HG03575 (cell line): ENCODE results near the gene KRTAP5-5.
"Not testable (repeated sequence)": the region's sequence is repeated elsewhere in the genome, so short reads cannot be mapped to it uniquely, and the experiment has no call there.

ENCODE experiments used
- ATAC-seq: cut with Tn5 transposase; IDR thresholded peaks from one replicate; pipeline ENCODE4 v1.9.1; 2021; ENCODE audit not compliant: unreplicated experiment, insufficient number of reproducible peaks, low FRiP score; ENCODE audit errors: extremely low read depth

Gene KRTAP5-5

DNA sequence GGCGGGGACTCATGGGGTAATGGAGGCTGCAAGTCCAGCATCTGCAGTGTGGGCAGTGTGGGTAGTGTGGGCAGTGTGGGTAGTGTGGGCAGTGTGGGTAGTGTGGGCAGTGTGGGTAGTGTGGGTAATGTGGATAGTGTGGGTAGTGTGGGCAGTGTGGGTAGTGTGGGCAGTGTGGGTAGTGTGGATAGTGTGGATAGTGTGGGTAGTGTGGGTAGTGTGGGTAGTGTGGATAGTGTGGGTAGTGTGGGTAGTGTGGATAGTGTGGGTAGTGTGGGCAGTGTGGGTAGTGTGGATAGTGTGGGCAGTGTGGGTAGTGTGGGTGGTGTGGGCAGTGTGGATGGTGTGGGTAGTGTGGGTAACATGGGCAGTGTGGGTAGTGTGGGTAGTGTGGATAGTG is 40.9 kb downstream of the KRTAP5-5 start:
- ATAC-seq: not testable (repeated sequence)

DNA sequence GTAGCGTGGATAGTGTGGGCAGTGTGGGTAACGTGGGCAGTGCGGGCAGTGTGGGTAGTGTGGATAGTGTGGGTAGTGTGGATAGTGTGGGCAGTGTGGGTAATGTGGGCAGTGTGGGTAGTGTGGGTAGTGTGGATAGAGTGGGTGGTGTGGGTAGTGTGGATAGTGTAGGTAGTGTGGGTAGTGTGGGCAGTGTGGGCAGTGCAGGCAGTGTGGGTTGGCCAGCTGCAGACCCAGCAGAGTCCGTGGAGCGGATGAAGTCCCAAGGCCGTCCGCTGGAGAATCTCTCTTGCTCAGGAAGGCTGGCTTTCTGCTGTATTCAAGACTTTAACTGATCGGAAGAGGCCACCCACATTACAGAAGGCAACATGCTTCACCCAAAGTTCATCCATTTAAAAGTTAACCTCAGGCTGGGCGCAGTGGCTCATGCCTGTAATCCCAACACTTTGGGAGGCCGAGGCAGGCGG is 41.4 kb downstream of the KRTAP5-5 start:
- no peak for ATAC-seq

DNA sequence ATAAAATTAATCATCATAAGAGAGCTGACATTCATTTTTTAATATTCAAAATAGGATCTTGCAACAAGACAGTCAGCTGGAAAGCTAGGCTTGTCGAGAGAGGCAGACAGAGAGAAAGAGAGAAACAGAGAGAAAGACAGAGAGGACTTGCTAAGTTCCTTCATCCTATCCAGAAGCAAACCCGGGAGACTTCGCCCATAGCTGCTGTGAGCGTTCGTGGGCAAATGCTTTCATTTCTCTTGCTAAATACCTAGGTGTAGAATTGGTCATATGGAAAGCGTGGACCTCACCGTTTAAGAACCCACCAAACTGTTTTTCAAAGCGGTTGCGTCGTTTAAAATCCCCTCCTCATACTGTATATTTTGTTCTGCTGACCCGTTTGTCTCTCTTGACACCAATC is 42.1 kb downstream of the KRTAP5-5 start:
- no peak for ATAC-seq

DNA sequence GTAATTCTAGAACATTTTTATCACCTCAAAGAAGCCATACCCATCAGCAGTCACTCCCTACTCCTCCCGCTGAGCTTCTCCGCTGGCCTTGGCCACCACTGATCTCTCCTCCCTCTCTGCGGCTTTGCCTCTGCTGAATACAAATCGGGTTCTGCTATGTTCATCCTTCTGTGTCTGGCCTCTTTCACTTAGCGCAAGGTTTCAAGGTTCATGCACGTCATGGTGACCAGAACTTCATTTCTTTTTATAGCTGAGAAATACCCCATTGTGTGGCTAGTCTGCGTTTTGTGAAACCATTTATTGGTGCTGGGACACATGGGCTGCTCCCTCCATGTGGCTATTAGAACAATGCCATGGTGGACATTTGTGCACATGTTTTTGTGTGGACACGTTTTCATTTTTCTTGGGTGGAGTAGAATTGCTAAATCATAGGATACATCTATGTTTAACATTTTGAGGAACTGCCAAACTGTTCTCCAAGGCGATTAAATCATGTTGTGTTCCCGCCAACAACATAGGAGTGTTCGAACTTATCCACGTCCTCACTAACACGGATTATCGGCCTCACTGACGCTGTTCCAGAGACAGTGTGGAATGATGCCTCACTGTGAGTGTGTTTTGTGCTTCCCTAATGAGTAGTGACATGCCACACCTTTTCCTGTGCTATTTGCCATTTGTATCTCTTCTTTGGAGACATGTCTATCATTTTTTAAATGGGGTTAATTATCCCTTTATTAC is 43.2 kb downstream of the KRTAP5-5 start:
- ATAC-seq: no peak

DNA sequence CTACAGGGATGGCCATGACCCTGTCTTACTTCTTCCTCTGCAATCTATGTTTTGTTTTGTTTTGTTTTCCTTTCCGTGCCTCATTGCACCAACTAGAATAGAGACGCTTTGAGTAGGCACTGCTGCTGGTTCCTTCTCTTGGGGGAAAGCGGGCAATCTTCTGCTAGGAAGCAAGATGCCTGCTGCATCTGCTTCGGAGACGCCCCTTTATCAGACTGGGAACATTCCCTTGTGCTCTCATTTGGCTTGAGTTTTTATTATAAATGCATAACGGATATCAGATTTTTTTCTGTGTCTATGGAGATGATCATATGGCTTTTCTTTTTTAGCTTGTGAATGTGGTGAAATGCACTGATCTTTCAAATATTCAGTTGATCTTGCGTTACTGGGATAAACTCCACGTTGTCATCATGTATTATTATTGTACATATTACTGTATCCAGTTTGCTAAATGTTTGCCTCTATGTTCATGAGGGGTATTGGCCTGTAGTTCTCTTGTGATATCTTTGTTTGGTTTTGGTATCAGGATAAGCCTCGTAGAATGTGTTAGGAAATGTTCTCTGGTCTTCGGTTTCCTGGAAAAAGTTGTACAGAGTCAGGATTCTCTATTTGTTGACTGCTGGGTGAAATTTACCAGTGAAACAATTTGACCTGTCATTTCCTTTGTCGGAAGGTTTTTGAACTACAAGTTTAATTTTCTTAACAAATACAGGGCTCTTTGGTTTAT is 44.0 kb downstream of the KRTAP5-5 start:
- no peak for ATAC-seq

DNA sequence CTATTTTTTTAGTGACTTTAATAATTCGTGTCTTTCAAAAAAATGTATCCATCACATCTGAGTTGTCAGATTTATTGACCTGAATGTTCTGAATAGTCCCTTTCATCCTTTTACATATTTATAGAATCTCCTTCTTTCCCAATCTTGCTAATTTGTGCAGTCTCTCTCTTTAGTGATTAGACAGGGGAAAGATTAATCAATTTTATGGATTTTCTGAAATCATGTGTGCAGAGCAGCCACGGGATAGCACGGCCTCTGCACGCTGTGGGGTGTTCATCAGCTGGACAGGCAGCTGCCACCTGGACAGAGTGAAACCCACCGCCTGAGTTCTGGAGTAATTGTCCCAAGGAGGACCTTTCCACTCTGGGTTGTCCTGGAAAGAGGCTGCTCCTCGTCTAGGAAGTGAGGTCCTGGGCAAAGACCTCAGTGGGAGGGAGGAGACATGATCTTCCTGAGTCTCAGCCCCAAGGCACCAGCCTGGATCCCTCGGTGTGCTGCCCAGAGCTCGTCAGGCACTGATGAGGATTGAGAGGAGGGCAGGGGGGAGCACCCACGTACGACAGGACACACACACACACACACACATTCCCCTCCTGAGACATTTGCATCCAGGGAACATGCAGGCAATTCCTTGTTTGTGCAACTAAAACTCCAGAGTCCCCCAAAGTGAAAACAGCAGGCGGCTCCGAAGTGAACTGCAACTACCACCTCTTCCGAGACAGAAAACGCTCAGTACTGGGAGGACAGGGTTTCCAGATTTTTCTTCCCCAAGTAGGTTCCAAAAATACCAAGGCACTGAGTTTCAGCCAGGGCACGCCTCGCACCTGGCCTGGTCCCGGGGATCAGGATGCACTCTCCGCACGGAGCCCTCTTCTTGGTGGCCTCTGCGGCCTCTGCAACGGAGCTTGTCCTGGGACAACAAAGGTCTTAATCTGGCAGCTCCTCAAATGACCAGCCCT is 44.9 kb downstream of the KRTAP5-5 start:
- ATAC-seq: no peak

DNA sequence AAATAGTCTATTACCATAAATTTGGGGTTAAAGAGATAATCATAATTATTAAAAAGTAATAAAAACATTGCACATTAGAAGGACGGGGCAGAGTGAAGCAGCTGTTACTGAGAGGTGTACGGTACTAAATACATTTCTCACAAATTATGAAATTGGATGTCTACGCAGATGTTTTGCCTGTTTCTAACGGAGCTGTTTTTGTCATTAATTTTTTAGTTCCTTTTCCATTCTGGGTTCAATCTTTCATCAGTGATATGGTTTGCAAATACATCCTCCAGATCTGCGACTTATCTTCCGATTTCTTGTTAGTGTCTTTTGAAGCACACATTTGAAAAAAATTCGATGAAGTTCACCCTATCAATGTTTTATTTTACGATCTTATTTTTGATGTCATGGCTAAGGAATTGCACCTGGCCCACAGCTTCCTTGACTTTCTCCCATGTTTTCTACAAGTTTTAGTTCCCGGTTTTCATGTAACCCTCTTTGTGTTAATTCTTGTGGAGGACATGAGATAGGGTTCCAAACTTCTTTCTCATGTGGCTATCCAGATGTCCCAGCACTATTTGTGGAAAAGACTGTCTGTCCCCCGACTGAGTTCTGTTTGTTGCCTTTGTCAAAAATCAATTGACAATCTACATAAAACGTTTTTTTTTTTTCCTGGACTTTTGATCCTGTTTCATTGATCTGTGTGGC is 46.1 kb downstream of the KRTAP5-5 start:
- ATAC-seq: no peak

DNA sequence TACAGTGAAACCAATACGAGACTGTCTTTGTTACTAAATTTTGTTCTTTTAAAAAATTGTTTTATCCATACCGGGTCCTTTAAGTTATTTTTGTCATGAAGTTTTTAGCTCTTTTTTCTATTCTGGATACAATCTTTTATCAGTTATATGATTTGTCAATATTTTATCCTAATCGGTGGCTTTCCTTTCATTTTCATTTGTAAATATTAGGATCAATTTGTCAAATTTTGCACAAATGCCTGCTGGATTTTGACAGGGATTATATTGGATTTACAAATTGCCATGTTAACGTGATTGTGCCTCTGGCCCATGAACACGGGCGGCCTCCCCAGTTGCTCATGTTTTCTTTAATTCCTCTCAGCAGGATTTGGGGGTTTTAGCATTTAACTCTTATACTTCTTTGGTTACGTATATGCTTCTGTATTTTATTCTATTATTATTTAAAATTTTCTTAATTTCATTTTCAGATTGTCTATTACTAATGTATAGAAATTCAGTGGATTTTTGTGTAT is 46.7 kb downstream of the KRTAP5-5 start:
- ATAC-seq: no peak

DNA sequence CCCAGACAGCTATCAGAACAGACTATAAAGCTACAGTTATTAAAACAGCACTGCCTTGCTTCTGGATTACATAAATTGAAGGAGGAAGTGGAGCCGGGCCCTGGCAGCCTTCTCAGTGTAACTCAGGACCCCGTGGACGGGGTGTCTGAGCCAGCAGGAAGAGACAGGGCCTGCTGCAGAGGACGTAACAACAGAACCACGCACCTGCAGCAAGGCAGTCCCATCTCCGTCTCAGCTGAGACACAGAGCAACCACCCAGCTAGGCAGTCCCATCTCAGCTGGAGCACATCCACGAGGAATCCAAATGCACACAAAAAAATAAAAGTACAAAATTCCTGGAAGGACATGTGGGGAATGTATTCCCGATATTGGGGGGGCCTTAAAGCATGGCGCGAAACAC is 50.3 kb downstream of the KRTAP5-5 start:
- no peak for ATAC-seq
